ENCODE results near the gene SPAG7.
"Not testable (repeated sequence)": the region's sequence is repeated elsewhere in the genome, so short reads cannot be mapped to it uniquely, and the experiment has no call there.

SPAG7 gene

DNA sequence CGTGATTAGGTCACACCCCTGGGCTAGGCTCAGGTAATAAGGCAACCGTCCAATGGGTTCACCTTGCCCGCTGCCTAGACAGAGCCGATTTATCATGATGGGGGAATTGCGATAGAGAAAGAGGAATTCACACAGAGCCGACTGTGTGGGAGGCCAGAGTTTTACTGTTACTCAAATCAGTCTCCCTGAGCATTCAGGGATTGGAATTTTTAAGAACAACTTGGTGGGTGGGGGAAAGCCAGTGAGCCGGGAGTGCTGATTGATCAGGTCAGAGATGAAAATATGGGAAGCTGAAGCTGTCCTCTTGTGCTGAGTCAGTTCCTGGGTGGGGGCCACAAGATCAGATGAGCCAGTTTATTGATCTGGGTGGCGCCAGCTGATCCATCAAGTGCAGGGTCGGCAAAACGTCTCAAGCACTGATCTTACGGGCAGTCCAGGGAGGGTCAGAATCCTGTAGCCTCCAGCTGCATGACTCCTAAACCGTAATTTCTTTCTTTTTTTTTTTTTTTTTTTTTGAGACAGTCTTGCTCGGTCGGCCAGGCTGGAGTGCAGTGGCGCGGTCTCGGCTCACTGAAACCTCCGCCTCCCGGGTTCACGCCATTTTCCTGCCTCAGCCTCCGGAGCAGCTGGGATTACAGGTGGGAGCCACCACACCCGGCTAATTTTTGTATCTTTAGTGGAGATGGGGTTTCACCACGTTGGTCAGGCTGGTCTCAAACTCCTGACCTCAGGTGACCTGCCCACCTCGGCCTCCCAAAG is 40.9 kb downstream of the SPAG7 start:
- H3K36me3 ChIP-seq (ENCODE audit: control insufficient read depth, insufficient read depth, low read length); DNase-seq; H3K4me1 ChIP-seq (ENCODE audit: control insufficient read depth, insufficient read depth, low read length, poor library complexity, severe bottlenecking); H3K4me3 ChIP-seq (ENCODE audit: insufficient read depth, low read depth, low read length, poor library complexity, severe bottlenecking); H3K27me3 ChIP-seq (replicated peaks; ENCODE audit: control insufficient read depth, insufficient read depth, low read length, poor library complexity, severe bottlenecking); H3K9me3 ChIP-seq (ENCODE audit: control insufficient read depth, low read length); H3K27ac ChIP-seq (ENCODE audit: insufficient read depth, low read length, poor library complexity, severe bottlenecking): not testable (repeated sequence)

DNA sequence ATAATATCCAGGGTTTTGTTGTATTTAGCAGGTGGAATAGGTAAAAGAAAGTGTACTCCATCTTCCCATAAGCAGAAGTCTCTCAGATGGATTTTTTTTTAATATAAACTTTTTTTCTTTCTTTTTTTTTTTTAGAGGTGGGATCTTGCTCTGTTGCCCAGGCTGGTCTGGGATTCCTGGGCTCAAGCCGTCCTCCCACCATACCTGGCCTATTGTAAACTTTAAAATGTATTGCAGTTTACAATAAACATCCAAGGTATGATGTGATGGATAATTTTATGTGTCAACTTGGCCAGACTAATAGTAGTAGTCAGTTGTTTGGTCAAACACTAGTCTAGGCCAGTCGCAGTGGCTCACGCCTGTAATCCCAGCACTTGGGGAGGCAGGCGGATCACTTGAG is 46.3 kb downstream of the SPAG7 start:
- Histone ChIP-seq H3K4me3 (ENCODE audit: insufficient read depth, low read depth, low read length, poor library complexity, severe bottlenecking) (no peak overlapping the region), H3K9me3 (ENCODE audit: control insufficient read depth, low read length) (no peaks in the 10 kb centered on the region), H3K36me3 (ENCODE audit: control insufficient read depth, insufficient read depth, low read length) (no peaks in the 10 kb centered on the region), H3K27me3 (replicated peaks; ENCODE audit: control insufficient read depth, insufficient read depth, low read length, poor library complexity, severe bottlenecking) (no peaks in the 10 kb centered on the region), H3K27ac (ENCODE audit: insufficient read depth, low read length, poor library complexity, severe bottlenecking) (no peak overlapping the region), H3K4me1 (ENCODE audit: control insufficient read depth, insufficient read depth, low read length, poor library complexity, severe bottlenecking) (no peaks in the 10 kb centered on the region)
- DNase-seq: no peak

DNA sequence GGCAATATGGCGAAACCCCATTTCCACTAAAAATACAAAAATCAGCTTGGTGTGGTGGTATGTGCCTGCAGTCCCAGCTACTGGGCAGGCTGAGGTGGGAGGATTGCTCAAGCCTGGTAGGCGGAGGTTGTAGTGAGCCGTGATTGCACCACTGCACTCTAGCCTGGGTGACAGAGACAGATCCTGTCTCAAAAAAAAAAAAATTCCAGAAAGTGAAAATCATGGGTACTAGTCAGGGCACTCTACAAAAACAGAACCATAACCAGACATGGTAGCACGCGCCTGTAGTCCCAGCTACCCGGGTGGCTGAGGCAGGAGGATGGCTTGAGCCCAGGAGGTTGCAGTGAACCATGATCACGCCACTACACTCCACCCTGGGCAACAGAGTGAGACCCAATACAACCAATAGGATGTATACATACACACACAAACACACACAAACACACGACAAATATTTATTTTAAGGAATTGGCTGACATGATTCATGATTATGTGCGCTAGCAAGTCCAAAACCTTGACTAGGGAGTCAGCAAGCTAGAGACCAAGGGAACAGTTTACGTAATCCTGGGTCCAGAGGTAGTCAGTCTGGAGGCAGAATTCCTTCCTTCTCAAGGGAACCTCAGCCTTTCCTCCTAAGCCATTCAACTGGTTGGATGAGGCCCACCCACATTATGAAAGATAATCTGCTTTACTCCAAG is 47.1 kb downstream of the SPAG7 start:
- H3K4me1 ChIP-seq (ENCODE audit: control insufficient read depth, insufficient read depth, low read length, poor library complexity, severe bottlenecking): no peaks in the 10 kb centered on the region
- no peak overlapping the region for H3K27ac ChIP-seq (ENCODE audit: insufficient read depth, low read length, poor library complexity, severe bottlenecking)
- no peak for DNase-seq
- H3K27me3 ChIP-seq (replicated peaks; ENCODE audit: control insufficient read depth, insufficient read depth, low read length, poor library complexity, severe bottlenecking): no peaks in the 10 kb centered on the region
- no peaks in the 10 kb centered on the region for H3K36me3 ChIP-seq (ENCODE audit: control insufficient read depth, insufficient read depth, low read length)
- no peak overlapping the region for H3K4me3 ChIP-seq (ENCODE audit: insufficient read depth, low read depth, low read length, poor library complexity, severe bottlenecking)
- H3K9me3 ChIP-seq (ENCODE audit: control insufficient read depth, low read length): no peaks in the 10 kb centered on the region

DNA sequence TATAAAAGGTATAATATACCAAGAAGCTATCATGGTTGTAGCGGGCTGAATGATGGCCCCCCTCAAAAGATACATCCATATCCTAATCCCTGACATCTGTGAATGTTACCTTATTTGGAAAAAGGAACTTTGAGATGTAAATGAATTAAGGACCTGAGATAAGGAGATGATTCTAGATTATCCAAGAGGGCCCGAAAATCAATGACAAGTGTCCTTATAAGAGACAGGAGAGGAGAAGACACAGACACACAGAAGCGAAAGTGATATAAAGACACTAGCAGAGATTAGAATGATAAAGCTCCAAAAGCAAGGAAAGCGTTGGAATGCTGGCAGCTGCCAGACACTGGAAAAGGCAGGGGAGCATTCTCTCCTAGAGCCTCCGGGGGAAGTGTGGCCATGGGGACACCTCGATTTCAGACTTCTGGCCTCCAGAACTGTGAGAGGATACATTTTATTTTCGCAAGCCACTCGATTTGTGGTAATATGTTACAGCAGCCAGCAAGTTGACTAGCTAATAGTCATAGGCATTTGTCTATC is 48.0 kb downstream of the SPAG7 start:
- Histone ChIP-seq H3K9me3 (ENCODE audit: control insufficient read depth, low read length) (no peaks in the 10 kb centered on the region), H3K27me3 (replicated peaks; ENCODE audit: control insufficient read depth, insufficient read depth, low read length, poor library complexity, severe bottlenecking) (no peaks in the 10 kb centered on the region), H3K36me3 (ENCODE audit: control insufficient read depth, insufficient read depth, low read length) (no peaks in the 10 kb centered on the region), H3K27ac (ENCODE audit: insufficient read depth, low read length, poor library complexity, severe bottlenecking) (no peak overlapping the region), H3K4me1 (ENCODE audit: control insufficient read depth, insufficient read depth, low read length, poor library complexity, severe bottlenecking) (no peaks in the 10 kb centered on the region), H3K4me3 (ENCODE audit: insufficient read depth, low read depth, low read length, poor library complexity, severe bottlenecking) (no peak overlapping the region)
- no peak for DNase-seq

DNA sequence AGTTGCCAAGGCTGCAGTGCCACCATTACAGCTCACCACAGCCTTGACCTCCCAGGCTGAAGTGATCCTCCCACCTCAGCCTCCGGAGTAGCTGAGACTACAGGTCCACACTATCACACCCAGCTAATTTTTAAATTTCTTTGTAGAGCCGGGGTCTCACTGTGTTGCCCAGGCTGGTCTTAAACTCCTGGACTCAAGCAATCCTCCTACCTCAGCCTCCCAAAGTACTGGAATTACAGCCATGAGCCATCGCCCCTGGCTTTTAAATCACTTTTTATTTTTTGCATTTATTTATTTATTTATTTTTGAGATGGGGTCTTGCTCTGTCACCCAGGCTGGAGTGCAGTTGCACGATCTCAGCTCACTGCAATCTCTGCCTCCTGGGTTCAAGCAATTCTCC is 53.1 kb downstream of the SPAG7 start:
- not testable (repeated sequence) for H3K4me3 ChIP-seq (ENCODE audit: insufficient read depth, low read depth, low read length, poor library complexity, severe bottlenecking); H3K27me3 ChIP-seq (replicated peaks; ENCODE audit: control insufficient read depth, insufficient read depth, low read length, poor library complexity, severe bottlenecking); H3K27ac ChIP-seq (ENCODE audit: insufficient read depth, low read length, poor library complexity, severe bottlenecking); H3K9me3 ChIP-seq (ENCODE audit: control insufficient read depth, low read length); H3K4me1 ChIP-seq (ENCODE audit: control insufficient read depth, insufficient read depth, low read length, poor library complexity, severe bottlenecking); DNase-seq; H3K36me3 ChIP-seq (ENCODE audit: control insufficient read depth, insufficient read depth, low read length)

DNA sequence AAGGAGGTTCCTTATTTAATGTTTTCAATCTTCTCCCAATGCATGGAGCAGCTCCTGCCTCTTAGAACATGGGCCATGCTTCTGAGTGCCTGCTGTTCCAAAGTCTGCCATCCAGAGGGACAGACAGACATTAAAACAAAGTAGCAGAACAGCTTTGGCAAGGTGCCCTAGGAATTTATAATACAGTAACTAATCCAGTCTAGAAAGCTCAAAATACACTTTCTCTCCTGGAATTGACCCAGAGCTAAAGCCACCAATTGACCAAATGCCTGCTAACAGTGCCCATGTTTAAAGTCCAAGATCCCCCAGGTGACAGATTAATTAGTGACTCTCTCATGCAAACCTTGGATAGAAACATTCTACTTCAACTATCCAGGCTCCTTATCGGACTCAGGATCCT is 53.6 kb downstream of the SPAG7 start:
- Histone ChIP-seq H3K27ac (ENCODE audit: insufficient read depth, low read length, poor library complexity, severe bottlenecking) (no peak overlapping the region), H3K4me3 (ENCODE audit: insufficient read depth, low read depth, low read length, poor library complexity, severe bottlenecking) (no peak overlapping the region), H3K36me3 (ENCODE audit: control insufficient read depth, insufficient read depth, low read length) (no peaks in the 10 kb centered on the region), H3K9me3 (ENCODE audit: control insufficient read depth, low read length) (no peaks in the 10 kb centered on the region), H3K27me3 (replicated peaks; ENCODE audit: control insufficient read depth, insufficient read depth, low read length, poor library complexity, severe bottlenecking) (no peaks in the 10 kb centered on the region), H3K4me1 (ENCODE audit: control insufficient read depth, insufficient read depth, low read length, poor library complexity, severe bottlenecking) (peaks cover 4% of the 10 kb centered on the region)
- no peak for DNase-seq
